A549 (cell line): ENCODE results near the gene EMILIN1.

ENCODE experiments used
- BHLHE40 ChIP-seq: IDR thresholded peaks from 2 replicates; pipeline ENCODE4 v1.6.1; 2012; ENCODE audit warnings: low read depth, low read length, inconsistent platforms
- CBX8 ChIP-seq: fragments of 200-600 bp; sonication (generic); IDR thresholded peaks from 2 replicates; pipeline ENCODE4 v1.6.1; 2016
- JUNB ChIP-seq: fragments of >200 bp; sonication (Bioruptor Twin); formaldehyde crosslinking; IDR thresholded peaks from 2 replicates; pipeline ENCODE4 v1.6.1; 2016
- NPAS2 ChIP-seq: fragments of 250-450 bp; sonication (Bioruptor Pico); IDR thresholded peaks from 2 replicates; pipeline ENCODE4 v1.8.0; 2022; ENCODE audit warnings: mild to moderate bottlenecking, moderate library complexity, borderline replicate concordance
- PHF8 ChIP-seq: fragments of 200-600 bp; sonication (generic); IDR thresholded peaks from 2 replicates; pipeline ENCODE4 v1.6.1; 2016; ENCODE audit warnings: low read depth, mild to moderate bottlenecking, antibody characterized with exemption, moderate library complexity, borderline replicate concordance
- POLR2A ChIP-seq: IDR thresholded peaks from 2 replicates; pipeline ENCODE4 v1.6.1; 2012; ENCODE audit warnings: mild to moderate bottlenecking, low read length
- POLR2AphosphoS2 ChIP-seq: conservative IDR thresholded peaks from 2 replicates; pipeline ENCODE4 v1.6.1; 2012; ENCODE audit warnings: low read length, improper control_type of control experiment, inconsistent platforms
- RCOR1 ChIP-seq: fragments of 150-350 bp; IDR thresholded peaks from 2 replicates; pipeline ENCODE4 v1.6.1; 2014; ENCODE audit warnings: antibody characterized with exemption, low read length, low read depth
- ZSCAN20 ChIP-seq: fragments of 250-450 bp; sonication (Bioruptor Pico); IDR thresholded peaks from 2 replicates; pipeline ENCODE4 v1.8.0; 2022; ENCODE audit warnings: mild to moderate bottlenecking, moderate library complexity
- TF ChIP-seq, protein P1 (sequence below): fragments of >200 bp; sonication (Bioruptor Twin); formaldehyde crosslinking; IDR thresholded peaks from 3 replicates; pipeline ENCODE4 v1.5.1; 2016
- TF ChIP-seq, protein P2 (sequence below): fragments of 450-650 bp; IDR thresholded peaks from 2 replicates; pipeline ENCODE4 v1.6.1; 2014; ENCODE audit warnings: antibody characterized with exemption

DNA sequence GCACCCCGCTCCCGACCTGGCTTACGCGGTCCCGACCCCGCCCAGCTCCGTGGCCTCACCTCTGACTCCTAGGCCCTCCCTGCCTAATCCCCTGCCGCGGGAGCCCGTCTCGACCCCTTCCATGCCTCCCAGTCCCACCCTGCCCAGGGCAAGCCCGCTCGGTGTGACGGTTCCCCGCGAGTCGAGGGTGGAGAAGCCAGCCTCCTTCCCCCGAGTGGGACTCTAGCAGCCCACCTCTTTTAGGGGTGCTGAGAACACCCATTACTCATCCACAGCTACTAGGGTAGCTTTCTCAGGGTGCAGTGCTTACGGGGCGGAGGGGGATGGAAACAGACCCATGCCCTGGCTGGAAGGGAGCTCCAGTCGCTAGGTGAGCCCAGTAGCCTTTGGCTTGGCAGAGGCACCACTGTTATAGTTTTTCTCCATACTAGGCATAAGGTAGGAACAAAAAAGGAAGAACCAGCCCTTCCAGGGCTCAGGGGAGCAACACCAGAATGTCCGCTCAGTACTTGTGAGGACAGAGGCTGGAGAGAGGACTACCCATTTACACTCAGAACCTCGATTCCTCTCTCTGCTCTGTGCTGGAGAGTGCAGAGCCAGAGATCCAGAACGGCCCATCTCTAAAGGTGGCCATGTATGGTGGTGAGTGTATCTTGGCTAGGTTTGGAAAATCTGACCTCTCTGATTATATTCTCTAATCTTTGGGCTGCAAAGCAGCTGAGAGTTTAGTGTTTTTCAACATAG, 26.3 kb upstream of the EMILIN1 start:
- TF ChIP-seq NPAS2 (CRISPR knock-in tag) (no peak), ZSCAN20 (CRISPR knock-in tag) (no peak), POLR2A (no peak; the same call in 1 of the 2 replicates), RCOR1 (no peak), POLR2AphosphoS2 (no peak), BHLHE40 (no peak), JUNB (no peak), CBX8 (no peak), PHF8 (no peak; the same call in 1 of the 2 replicates)
- TF ChIP-seq, protein P1, sequence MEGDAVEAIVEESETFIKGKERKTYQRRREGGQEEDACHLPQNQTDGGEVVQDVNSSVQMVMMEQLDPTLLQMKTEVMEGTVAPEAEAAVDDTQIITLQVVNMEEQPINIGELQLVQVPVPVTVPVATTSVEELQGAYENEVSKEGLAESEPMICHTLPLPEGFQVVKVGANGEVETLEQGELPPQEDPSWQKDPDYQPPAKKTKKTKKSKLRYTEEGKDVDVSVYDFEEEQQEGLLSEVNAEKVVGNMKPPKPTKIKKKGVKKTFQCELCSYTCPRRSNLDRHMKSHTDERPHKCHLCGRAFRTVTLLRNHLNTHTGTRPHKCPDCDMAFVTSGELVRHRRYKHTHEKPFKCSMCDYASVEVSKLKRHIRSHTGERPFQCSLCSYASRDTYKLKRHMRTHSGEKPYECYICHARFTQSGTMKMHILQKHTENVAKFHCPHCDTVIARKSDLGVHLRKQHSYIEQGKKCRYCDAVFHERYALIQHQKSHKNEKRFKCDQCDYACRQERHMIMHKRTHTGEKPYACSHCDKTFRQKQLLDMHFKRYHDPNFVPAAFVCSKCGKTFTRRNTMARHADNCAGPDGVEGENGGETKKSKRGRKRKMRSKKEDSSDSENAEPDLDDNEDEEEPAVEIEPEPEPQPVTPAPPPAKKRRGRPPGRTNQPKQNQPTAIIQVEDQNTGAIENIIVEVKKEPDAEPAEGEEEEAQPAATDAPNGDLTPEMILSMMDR: no peak
- TF ChIP-seq, protein P2, sequence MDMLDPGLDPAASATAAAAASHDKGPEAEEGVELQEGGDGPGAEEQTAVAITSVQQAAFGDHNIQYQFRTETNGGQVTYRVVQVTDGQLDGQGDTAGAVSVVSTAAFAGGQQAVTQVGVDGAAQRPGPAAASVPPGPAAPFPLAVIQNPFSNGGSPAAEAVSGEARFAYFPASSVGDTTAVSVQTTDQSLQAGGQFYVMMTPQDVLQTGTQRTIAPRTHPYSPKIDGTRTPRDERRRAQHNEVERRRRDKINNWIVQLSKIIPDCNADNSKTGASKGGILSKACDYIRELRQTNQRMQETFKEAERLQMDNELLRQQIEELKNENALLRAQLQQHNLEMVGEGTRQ: no peak
